Renal cortex interstitium (tissue), 15 donors: ENCODE data around the gene RNF166. TPM values are rescaled to one million over a fixed set of nuclear protein-coding genes. Genes with fewer than 3 reads are reported as not detected.

Experiments used
- DNase-seq, 11 donors: peaks; one replicate each; pipeline ENCODE4 v3.0.0-alpha.2; 2013; ENCODE audit warnings: low read depth in 9 of 11, low spot score in 4 of 11; ENCODE audit errors: extremely low read depth in 1 of 11
- long read RNA-seq, 16 experiments: transcript quantifications; one replicate each; lab custom pipeline, GENCODE V29; 2026
- polyA plus RNA-seq, 3 donors: library from polyadenylated mRNA; unstranded; fragments of 120-200 nt; gene quantifications; one replicate each; pipeline ENCODE4 v1.2.1, GENCODE V29; 2013; ENCODE audit not compliant: insufficient read length in 3 of 3

The RNF166 gene
- 10 to 100 TPM; 14.5 to 22.4 (median 20.1) TPM for polyA plus RNA-seq
- long read RNA-seq, donor 1, partial matches to known transcripts = 0 of 1 reads
- long read RNA-seq, donor 1, other reads (novel, unspliced or antisense) = 0 of 1 reads
- long read RNA-seq, donor 2, partial matches to known transcripts = 0 of 2 reads
- long read RNA-seq, donor 2, other reads (novel, unspliced or antisense) = 0 of 2 reads
- long read RNA-seq, donor 3, partial matches to known transcripts = 0 of 4 reads
- long read RNA-seq, donor 3, other reads (novel, unspliced or antisense) = 0 of 4 reads
- long read RNA-seq, donor 4, transcript RNF166-201 (6 exons, 1,883 nt) = major isoform, 7 of 7 reads
- long read RNA-seq, donor 4, partial matches to known transcripts = 0 of 7 reads
- long read RNA-seq, donor 4, other reads (novel, unspliced or antisense) = 0 of 7 reads
- long read RNA-seq, donor 5 = 0 reads
- long read RNA-seq, donor 6, partial matches to known transcripts = 0 of 2 reads
- long read RNA-seq, donor 6, other reads (novel, unspliced or antisense) = 0 of 2 reads
- long read RNA-seq, donor 7, partial matches to known transcripts = 7 of 9 reads
- long read RNA-seq, donor 7, other reads (novel, unspliced or antisense) = 0 of 9 reads
- long read RNA-seq, donor 8 = 0 reads
- long read RNA-seq, donor 9, partial matches to known transcripts = 0 of 4 reads
- long read RNA-seq, donor 9, other reads (novel, unspliced or antisense) = 0 of 4 reads
- long read RNA-seq, donor 10, partial matches to known transcripts = 0 of 3 reads
- long read RNA-seq, donor 10, other reads (novel, unspliced or antisense) = 0 of 3 reads
- long read RNA-seq, donor 11, transcript RNF166-201 (6 exons, 1,883 nt) = major isoform, 5 of 6 reads
- long read RNA-seq, donor 11, partial matches to known transcripts = 0 of 6 reads
- long read RNA-seq, donor 11, other reads (novel, unspliced or antisense) = 0 of 6 reads
- long read RNA-seq, donor 12, partial matches to known transcripts = 0 of 1 reads
- long read RNA-seq, donor 12, other reads (novel, unspliced or antisense) = 0 of 1 reads
- long read RNA-seq, donor 13 = 0 reads
- long read RNA-seq, donor 14, transcript RNF166-201 (6 exons, 1,883 nt) = major isoform, 6 of 6 reads
- long read RNA-seq, donor 14, partial matches to known transcripts = 0 of 6 reads
- long read RNA-seq, donor 14, other reads (novel, unspliced or antisense) = 0 of 6 reads
- long read RNA-seq, donor 15 = 0 reads
- long read RNA-seq, donor 16, partial matches to known transcripts = 0 of 4 reads
- long read RNA-seq, donor 16, other reads (novel, unspliced or antisense) = 0 of 4 reads

DNA sequence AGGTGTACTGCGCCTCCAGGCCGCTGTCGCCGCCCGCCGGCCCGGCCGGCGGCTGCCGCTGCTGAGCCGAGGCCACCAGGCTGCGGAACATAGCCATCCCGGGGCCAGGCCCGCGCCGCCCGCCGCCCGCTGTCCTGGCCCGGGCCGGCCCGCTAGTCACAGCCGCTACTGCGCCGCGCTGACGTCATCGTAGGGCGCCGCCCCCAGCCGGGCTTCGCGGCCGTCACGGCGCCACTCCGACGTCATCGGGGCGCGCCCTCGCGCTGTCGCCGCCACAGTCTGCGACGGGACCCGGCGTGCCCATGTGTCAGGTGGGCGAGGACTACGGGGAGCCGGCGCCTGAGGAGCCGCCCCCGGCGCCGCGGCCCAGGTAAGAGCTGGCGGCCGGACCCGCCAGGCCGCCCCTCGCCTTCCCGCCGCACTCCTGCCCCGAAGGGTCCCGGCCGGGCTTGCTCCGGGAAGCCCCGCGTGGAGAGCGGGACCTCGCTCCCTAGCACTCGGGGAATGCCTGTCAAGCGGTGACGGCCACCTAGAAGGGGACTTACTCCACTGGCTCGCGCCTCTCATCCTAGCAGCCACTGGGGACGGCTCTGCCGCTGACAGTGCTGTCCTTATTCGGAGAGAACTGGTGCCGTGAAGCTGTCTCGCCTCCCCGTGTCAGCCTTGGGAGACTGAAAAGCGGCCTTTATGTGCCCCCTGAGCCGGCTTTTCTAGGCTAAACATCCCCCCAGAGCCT, at the start of gene RNF166, which contains the start of gene CTU2:
Gene RNF166 (minus strand): TSS at position 180 of the 736 bp plus-strand sequence. CDS start 83 bp downstream, at position 97.
Gene CTU2 (plus strand): TSS at position 275 of the 736 bp plus-strand sequence. CDS start 28 bp downstream, at position 303.
- DNase-seq = peak; percentile 71 to 90 (median 83)

DNA sequence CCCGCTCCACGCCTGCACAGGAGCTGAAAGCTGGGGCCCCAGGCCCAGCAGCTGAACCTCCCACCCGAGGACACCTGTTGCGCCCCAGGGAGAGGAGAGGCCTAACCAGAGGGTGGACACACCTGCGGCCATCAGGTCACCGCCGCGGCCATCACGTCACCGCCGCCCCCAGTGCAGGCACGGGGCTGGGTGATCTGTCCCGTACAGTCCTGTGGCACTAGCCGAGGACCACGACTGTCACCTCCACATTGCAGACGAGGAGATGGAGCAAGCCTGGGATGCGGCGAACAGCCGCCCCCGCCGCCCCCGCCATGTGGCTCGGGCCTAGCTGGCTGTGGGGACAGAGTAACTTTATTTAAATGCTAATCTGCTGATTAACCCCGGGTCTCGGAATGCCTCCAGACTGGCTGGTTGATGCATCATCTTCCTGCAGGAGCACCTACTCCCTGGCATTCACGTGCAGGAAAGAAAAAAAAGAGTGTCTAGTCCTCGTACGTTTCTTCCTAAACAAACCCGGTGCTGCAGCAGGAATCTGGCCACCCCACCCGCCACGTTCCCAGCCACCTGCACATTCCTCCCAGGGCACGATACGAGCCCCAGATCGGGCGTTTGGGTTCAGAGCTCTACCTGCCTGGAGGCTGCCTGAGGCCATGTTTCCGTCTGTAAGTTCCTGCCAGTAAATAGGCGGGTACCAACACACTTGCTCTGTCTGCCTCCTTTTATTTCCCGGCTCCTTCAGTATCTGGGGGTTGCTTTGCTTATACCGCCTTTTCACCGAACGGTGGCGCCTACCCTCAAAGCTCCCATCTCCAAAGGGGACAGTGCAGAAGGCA, 48.9 kb upstream of the RNF166 start:
- no peak for DNase-seq

- DNase-seq = no peak
Measured at GRCh38 chr16:88754109-88754911, 48.1 kb upstream of the RNF166 start.

DNA sequence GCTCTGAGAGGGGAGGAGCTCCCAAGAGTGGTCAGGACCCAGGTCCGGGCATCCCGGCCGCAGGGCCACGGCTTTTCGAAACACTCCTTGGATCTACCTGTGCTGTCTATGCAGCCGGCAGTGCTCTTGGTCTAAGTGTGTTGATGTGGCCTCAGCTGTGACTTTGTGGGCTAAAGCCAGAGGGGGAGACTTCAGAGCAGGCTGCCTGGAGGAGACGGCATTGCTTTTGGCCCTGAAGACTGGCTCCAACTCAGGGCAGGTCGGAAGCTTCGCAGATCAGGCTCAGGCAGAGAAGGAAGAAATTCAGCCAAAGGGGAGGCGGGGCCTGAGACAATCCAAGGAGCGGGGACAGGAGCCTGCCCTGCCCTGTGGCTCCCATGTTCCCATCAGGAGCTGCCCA, 47.4 kb upstream of the RNF166 start:
- DNase-seq = no peak

DNA sequence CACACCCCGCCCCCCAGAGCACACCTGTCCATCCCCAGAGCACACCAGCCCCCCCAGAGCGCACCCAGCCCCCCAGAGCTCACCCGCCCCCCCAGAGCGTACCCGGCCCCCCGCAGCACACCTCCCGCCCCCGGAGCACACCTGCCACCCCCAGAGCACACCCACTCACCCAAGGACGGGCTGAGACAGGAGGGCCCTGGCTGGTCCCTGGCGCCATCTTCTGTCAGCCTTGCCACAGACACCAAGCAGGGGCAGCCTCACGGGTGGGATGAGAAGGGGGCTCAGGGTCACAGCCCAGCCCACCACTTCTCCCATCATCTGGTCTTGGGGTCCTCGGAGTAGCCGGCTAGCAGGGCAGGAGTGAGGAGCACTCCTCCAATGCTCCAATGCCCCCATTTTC, 47.0 kb upstream of the RNF166 start:
- DNase-seq = no peak

DNA sequence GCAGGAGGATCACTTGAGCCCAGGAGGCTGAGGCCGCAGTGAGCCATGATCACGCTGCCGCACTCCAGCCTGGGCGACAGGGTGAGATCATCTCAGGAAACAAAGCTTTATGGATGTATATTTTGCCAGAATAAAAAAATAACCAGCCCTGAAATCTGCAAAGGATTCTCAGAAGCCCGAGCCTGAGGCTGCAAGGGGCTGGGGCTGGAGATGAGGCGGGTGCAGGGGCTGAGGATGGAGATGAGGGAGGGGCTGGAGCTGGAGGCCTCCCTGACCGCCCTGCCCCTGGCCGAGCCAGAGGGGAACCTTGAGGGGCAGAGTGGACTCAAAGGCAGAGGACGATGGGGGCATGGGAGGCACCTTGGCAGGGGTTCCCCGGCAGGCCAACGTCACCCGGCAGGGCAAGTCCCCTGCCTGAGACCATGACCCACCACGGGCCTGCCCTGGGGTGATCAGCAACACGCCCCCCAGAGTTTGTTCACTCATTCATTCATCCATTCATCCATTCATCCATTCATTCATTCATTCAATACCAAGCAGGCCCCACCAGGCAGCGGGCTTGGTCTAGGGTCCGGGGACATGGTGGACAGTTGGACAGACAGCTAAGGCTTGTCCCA, 46.3 kb upstream of the RNF166 start:
- no peak for DNase-seq

GRCh38 chr16:88750854-88751253, 44.6 kb upstream of the RNF166 start:
- no peak for DNase-seq

DNA sequence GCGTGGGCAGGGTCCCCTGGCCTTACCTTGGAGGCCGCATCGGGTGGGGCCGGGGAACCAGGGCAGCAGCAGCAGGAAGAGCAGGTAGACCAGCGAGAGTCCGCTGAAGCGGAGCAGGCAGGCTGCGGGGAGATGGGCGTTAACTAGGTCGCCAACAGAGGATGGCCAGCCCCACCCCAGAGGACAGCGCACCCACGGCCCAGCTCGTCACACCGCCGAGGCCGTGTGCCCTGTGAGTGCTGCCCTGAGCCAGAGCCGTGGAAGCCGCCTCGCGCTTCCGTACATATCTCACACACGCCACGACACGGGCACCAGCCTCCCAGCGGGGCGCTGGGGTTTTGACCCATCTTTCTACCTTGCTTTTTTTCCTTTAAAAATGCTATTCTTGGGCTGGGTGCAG, 43.1 kb upstream of the RNF166 start:
- DNase-seq = no peak

DNA sequence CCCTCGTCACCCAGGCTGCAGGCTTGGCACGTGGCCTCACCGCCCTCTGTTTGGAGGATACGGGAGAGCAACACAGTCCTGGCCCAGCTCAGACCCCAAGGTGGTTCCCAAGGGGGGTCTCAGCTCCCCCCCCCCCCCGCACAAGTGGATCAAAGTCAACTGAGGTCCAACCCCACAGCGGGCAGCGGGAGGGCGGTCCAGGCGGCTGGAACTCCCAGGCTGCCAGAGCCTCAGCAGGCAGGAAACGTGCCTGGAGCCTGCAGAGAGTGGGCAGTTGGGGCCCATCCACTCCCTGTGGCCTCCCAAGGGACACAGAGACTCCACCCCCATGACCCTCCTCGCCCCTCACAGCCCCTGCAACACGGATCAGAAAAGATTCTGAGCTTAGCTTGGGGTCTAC, 42.2 kb upstream of the RNF166 start:
- no peak for DNase-seq

DNA sequence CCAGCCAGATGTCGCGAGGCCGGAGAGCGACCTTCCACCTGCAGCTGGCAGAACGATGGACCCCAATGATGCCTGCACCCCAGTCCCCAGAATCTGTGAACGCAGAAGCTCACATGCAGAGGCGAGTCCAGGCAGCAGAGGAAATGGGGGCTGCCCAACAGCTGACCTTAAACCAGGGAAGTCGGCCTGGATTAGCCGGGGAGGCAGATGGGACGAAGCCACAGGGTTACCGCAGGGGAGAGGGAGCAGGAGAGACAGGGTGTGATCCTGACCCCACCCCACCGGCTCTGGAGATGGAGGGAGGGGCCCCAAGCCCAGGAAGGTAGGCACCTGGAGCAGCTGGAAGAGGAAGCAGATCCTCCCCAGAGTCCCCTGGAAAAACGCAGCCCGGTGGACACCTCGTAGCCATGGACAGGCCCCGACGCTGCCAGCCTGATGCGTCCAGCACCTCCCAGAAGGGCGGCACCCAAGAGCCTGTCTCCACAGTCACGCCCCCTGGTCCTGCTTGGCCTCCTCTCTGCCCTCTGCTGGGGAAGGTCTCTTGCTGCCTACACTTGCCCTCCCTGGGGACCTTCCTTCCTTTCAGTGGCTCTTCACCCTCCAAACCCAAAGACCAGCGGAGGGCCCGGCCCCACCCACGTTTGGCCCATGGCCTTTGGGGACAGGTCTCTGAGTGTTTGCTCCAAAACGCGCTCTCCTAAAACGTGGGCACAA, 41.5 kb upstream of the RNF166 start:
- no peak for DNase-seq

GRCh38 chr16:88746506-88746905, 40.3 kb upstream of the RNF166 start:
- DNase-seq = no peak

DNA sequence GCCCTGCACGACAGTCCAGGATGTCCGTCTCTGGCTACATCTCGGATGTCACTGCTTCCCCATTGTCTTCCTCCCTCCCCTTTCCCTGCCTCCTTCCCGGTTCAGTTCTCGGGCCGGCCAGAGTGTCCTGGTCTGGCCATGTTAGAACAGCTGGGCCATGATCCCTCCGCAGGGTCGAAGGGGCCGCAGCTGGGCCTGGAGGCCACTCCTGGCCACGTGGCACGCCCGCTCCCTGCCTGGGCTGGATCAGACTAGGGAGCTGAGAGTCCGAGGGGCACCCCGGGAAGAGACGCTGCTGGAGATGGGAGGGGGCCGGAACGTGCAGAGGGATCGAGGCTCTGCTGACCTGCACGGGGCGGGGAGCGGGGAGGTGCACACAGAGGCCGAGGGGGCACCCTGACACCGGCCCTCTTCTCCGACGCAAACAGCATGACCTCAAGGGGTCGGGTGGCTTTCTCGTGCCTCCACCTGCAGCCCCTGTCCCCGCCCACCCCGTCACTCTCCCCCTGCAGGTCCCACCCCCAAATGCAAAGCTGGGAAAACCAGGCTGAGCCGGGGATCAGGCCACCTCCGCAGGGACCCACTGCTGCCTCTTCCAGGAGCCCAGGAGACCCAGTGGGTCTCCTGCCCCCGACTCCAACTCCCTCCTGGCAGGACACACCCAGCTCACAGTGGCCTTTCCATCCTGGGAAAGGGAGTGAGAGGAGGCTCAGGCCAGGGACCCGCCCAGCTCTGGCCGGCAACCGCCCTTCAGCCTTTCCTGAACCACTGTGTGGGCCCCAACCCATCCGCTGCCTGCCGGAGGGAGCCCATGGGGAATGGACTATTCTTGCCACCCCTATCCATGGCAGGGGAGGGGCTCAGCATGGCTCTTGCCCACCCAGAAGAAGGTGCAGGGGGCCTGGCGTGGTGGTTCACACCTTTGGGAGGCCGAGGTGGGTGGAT, 38.6 kb upstream of the RNF166 start:
- DNase-seq = no peak

DNA sequence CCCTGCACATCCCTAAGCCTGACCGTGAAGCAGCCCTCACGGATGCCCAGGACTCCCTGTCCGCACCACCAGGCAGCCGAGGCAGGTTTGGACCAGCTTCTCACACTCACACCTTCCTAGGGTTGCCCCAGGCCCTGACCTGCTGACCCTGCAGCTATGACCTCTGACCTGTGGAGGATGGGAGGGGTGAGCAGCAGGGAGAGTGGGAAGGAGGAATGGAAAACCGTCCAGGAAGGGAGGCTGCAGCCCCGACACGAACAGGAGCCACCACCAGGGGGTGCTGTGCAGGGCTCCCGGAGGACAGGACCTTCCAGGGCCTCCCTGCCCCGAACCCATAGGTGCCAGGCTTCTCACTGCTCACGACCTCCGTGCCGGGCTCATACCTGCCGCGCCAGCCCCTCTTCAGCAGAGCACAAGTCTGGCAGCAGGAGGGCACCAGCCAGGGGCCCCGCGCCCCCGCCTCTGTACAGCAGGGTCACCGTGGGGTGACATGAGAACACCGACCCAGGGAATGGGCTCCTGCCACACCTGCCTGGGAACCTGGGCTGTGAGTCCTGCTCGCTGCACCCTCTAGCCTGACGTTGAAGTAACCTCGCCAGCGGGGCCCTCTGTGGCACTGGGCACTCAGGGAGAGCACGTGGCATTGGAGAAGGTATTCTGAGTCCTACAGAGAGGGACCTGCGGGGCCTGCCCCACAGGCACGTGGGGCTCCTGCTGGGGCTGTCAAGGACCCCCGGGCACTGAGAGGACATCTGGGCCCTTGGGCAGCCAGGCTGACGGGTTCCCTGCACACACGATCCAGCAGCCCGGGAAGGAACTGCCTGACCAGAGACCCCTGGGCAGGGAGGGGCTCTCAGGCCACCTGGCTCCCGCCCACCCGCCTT, 37.7 kb upstream of the RNF166 start:
- DNase-seq = peak in 1 of 11 donors; percentile 45
